Activated CD8-positive, alpha-beta memory T cell treated with anti-CD3 and anti-CD28 coated beads, Interleukin-2, amount 50 U/mL, for 1 hour (primary cell): Measurements from ENCODE around the gene DTNBP1.
A peak's percentile ranks its signal among the peaks of the same experiment; 100 is the strongest.
"Not testable (repeated sequence)": the region's sequence is repeated elsewhere in the genome, so short reads cannot be mapped to it uniquely, and the experiment has no call there.

Source experiments
- DNase-seq: peaks from one replicate; pipeline ENCODE4 v3.0.0-alpha.2; 2020; ENCODE audit errors: extremely low read depth

Gene DTNBP1

GRCh38 chr6:15666896-15667295, 4.1 kb upstream of the DTNBP1 start:
- not testable (repeated sequence) for DNase-seq

DNA sequence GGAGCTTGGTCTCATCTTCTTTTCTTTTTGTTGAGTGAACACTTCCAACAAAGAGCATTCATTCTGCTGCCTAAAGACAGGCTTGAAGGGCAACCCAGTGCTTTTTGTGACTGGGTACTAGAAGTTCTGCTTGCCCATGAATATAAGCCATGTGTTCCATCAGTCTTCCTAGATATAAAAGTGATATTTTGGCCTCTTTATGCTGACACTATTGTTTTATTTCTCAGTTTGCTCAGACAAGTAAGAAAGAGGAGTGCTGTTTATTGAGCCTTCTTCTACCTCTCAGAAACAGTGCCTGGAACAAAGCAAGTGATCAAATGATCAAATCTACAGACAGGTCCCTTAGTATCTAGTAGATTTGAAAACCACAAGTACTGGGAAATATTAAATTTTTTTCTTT, 2.4 kb upstream of the DTNBP1 start:
- no peak for DNase-seq

- DNase-seq, result no peak
These were observed 473 bp upstream of the DTNBP1 start for GRCh38 chr6:15663130-15663871.

DNA sequence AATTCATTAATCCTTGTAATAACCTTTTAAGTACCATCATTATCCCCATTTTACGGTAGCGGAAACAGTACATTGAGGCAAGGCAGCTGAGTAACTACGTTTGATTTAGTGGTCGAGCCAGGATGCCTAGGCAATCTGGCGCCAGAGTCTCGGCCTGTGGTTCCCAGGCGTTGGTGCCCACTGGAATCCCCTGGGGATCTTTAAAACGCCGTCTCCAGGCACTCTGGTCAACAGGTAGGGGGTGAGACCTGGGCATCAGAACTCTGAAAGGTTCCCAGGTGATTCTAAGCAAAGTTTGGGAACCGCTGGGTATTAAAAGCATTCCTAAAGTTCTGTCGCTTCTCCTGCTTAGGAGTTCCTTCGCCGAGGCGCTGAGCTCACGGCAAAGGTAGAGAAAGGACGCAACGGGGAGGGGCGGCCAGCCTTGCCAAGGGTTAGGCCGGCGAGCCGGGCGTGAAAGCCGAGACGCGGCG, 939 bp downstream of the DTNBP1 start:
- no peak for DNase-seq

GRCh38 chr6:15659181-15659580, 3.6 kb downstream of the DTNBP1 start:
- DNase-seq, result no peak

DNA sequence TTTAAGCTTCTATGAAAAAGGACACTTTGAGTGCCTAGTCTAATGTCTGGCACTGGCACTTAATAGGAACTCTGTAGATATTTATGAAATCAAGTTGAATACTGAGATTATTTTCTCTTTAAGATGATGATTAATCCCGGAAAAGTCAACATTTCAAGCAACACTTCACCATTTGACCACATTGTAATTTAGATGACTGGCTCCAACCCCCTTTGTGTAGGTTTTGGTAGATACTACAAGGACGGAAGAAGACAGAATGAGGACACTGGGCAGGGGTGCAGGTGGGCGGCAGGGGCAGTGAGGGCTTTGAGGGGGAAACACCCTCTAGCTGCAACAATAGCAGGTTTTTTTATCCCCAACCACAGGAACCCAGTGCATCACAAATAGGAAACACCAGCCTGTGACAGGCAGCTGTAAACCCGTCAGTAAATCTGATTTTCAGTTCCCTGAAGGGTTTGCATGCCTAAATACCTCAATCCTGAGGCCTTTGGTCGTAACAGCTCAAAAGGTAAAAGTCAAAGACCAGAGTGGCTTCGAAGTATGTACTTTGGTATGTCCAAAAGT, 4.6 kb downstream of the DTNBP1 start:
- DNase-seq, result no peak

- no peak for DNase-seq
These were observed 5.5 kb downstream of the DTNBP1 start for GRCh38 chr6:15657290-15657689.

DNA sequence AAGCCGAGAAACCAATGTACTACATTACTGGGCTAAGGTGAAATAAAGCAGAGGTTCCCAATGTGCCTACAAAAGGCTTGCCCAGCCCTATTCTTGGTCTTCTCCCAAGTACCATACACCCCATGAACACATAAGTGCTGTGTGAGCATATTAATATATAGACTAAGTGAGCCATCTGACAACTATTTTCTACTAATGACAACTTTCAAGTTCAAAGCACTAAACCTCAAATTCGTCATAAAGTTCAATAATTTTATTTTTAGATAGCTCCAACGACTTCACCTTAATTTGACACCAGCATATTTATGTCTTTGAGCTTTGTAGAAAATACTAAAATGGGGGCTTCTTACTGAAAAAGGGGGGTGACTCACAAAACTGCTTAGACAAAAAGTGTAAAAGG, 6.7 kb downstream of the DTNBP1 start:
- no peak for DNase-seq

- DNase-seq, result no peak
These were observed 8.6 kb downstream of the DTNBP1 start for GRCh38 chr6:15654250-15654649.

DNA sequence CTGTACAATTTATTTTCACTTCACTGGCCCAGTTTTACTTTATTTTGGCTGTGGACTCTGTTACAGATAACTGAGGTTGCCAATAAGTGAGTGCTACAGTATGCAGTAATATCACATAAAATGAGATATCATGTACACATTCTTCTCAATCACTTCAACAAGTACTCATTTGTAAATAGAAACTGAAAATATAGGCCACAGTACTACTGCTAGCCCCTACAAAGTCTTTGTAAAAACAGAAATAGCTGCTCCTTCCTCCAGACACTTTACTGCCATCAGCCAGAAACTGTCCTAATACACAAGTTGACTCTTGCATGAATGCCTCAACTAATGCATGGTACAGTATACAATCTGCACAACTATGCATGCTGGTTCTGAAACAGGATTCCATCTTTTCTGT, 9.2 kb downstream of the DTNBP1 start:
- DNase-seq, result no peak

DNA sequence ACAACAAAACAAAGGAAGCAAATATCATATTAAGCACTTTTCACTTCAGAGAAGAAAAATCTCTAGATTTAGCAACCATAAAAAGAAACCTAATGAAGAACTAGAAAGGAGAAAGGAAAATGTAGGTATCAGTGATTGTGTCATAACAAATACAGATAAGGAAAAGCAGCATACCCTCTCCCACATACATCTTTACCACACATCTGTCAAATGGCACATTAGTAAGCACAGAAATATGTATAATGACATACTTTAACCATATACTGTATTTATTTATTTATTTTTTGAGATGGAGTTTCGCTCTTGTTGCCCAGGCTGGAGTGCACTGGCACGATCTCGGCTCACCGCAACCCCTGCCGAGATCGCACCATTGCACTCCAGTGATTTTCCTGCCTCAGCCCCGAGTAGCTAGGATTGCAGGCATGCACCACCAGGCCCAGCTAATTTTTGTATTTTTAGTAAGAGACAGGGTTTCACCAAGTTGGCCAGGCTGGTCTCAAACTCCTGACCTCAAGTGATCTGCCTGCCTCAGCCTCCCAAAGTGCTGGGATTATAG, 12.7 kb downstream of the DTNBP1 start:
- not testable (repeated sequence) for DNase-seq

GRCh38 chr6:15644904-15645303, 17.9 kb downstream of the DTNBP1 start:
- DNase-seq, result no peak

GRCh38 chr6:15643542-15643941, 19.3 kb downstream of the DTNBP1 start:
- no peak for DNase-seq

- DNase-seq, result no peak
These were observed 20.6 kb downstream of the DTNBP1 start for GRCh38 chr6:15642276-15642675.

DNA sequence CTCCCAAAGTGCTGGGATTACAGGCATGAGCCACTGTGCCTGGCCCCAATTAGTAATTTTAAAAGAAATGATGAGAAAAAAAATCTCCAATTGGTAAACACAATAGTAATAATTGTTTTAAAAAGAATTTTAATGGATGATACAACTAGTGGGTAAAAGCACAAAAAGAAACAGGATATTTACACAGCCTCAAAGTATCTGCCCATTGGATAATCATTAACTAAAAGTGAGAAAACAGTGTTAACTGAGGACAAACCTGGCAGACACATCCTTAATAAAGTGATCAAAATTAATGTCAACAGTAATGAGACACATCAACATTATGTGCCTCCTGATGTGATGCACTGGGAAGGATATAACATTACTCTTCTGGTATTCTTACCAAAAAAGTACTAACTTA, 24.5 kb downstream of the DTNBP1 start:
- no peak for DNase-seq

DNA sequence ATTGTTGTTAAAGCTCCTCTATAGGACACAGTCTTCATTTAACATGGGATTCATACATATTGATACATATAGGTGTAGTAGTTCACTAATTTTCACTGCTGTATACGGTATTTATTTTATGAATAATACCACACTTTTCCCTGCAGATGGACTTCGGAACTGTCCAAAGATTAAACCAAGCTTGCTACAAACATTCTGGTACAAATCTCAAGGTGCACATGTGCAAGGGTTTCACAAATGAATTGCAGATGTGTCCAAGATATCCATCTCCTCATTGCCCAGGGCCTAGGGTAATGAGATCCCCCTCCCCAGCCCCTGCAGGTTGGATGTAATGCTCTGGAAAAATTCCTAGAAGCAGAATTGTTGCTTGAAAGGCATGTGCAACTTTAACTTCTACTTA, 31.4 kb downstream of the DTNBP1 start:
- no peak for DNase-seq

DNA sequence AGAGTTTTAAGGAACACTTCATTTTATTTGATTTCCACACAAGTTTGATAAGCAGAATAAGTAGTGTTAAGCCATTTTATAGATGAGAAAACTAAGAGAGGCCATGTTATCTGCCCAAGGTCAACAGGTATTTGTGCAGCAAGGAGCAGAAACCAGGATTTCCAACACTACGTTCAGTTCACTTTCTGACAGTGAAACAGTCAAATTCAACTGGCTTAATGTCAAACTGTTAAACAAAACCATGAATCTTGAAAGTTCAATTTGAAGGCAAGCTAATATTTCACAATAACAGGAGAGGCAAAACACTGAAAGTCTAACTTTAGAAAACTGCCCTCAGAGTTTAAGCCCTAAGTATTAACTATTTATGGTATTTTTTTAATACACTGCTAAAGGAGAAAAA, 32.6 kb downstream of the DTNBP1 start:
- DNase-seq, result no peak

- DNase-seq, result no peak
These were observed 33.3 kb downstream of the DTNBP1 start for GRCh38 chr6:15629487-15629886.

- DNase-seq, result peak; percentile 14
These were observed 34.2 kb downstream of the DTNBP1 start for GRCh38 chr6:15628499-15629131.

DNA sequence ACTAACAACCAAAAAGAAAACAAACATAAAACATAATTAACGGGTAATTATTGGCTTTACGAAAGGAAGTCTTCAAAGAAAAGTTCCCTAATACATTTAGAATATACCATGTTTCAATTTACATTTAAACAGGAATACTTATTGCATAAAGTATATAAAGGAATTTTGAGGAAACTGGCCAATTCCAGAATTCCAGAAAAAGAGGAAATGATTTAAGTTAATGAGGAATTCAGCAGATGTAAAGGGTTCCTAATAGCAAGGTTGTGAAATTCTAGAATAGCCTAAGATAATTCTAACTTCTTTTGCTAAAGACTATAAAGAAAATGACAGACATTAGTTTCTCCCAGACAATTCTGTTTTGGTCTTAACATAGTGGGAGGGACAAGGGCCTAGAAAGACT, 35.0 kb downstream of the DTNBP1 start:
- DNase-seq, result no peak

- DNase-seq, result no peak
These were observed 35.8 kb downstream of the DTNBP1 start for GRCh38 chr6:15626878-15627674.

DNA sequence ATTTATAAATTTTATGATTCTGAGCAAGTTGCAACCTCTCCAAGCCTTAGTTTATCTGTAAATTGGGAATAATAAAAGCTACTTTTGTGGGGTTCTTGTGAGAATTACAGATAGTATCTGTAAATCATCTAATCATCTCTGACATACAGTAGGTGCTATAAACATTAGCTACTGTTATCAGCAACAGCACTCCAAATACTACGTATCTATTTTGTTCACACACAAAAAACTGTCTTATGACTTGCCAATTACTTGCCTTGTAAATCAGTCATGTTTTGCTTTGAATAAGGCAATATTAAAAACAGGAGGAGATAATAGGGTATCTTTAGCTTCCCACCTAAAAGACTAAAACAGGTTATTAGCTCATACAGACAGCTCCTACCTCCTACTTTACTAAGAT, 36.7 kb downstream of the DTNBP1 start:
- DNase-seq, result no peak
